NCI-H146 treated with DMSO at 0.1 percent for 48 hours (cell line): Measurements from ENCODE around the gene KIAA0513.
"Not testable (repeated sequence)": the region's sequence is repeated elsewhere in the genome, so short reads cannot be mapped to it uniquely, and the experiment has no call there.

Experiments used
- DNase-seq: peaks from one replicate; lab custom pipeline; 2025; ENCODE audit not compliant: unreplicated experiment; lab: John Stamatoyannopoulos, UW

The KIAA0513 gene

GRCh38 chr16:85104821-85105391, 77.3 kb downstream of the KIAA0513 start:
- DNase-seq, result no peak

GRCh38 chr16:85105475-85105874, 77.9 kb downstream of the KIAA0513 start:
- peak; percentile 1 for DNase-seq

- DNase-seq, result no peak
Measured at GRCh38 chr16:85107083-85107482, 79.5 kb downstream of the KIAA0513 start.

GRCh38 chr16:85107532-85107931, 79.9 kb downstream of the KIAA0513 start:
- no peak for DNase-seq

DNA sequence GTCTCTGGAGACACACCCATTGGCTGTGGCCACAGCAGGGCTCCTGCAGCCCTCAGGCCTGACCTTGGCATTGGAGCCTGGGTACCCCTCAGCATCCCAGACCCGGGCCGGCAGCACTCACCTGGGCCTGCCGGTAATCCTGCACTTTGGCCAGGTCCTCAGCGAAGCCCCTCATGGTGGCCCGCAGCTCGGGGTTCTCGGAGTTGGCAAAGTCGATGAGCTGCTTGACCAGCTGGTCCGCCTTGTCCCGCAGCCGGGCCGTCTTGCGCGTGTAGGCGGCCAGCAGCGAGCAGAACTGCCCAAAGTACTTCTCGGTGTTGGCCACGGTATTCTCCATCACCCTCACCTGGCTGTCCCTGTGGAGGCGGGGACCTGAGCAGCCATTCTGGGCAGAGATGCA, 82.5 kb downstream of the KIAA0513 start:
- no peak for DNase-seq

DNA sequence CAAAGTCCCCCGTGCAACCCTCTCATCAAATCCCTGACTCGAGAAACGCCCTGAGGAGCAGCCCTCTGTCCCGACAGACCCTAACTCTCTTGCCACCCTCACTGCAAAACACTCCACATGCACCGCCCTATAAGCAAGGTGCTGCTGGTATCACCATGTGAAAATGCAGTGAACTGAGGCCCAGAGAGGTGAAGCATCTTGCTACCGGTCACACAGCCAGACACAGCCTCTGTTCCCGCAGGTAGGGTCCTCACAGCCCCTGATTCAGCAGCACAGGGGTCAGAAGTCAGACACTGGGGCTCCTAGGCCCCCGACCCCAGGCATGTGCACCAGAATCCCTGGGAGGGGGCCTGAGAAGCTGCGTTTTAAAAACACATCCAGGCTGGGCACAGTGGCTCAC, 83.6 kb downstream of the KIAA0513 start:
- DNase-seq, result no peak

DNA sequence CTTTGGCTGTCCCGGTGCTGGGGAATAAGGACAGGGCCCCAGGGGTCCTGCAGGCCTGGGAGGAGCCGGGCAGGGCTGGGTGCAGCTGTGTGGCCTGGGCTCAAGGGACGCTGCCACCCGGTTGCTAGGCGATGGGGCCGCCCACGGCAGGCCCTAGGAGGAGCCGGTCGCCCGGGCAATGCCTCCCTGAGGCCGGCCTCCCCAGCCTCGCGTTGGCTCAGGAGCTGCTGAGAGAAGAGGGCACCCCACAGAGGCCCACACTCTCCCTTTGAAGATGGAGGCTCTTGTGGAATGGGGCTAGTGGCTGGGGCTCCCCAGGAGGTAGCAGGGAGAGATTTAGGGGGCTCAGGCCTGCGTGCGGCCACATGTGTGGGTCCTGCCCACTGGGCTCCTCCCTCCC, 84.8 kb downstream of the KIAA0513 start, which contains the start of gene CIBAR2:
Gene CIBAR2, minus strand, starts transcription at position 109 of the 400 bp plus-strand sequence. CDS start 120 bp downstream, outside the sequence.
- DNase-seq, result peak; percentile 57

DNA sequence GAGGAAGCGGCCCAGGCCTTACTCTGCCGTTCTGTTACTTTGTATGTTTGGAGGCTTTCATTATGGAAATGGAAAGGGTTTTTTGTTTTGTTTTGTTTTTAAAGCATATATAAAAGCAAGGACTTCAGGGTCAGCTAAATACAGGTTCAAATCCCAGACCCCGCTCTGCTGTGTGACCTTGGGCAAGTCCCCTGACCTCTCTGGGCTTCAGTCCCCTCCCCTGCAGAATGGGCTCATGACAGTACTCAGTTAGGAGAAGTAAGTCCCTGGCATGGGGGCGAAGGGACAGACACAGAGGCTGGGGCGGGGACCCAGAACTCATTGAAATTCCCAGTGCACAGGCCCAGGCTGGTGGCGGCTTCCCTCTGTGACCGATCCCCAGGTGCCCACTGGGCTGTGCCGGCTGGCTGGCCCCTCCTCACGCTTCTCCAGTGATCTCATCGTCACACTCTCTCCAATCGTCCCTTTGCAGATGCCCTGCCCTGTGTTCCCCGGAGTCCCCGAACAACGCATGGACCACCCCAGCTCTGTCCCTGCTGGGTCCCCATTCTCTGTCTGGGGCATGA, 85.7 kb downstream of the KIAA0513 start:
- no peak for DNase-seq

DNA sequence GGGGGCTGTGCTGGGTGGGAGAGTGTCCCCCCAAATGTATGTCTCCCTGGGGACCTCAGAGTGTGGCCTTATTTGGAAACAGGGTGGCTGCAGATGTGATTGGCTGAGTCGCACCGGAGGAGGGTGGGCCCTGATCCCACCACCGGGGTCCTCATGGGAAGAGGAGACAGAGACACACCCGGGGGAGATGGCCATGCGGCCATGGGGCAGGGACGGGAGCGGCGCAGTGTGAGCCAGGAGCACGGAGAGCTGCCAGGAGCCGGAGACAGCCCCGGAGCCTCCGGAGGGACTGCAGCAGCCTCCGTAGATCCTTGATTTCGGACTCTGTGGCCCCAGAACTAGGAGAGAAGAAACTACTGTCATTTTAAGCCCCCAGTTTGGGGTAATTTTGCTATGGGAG, 86.3 kb downstream of the KIAA0513 start:
- DNase-seq, result no peak

GRCh38 chr16:85114909-85115567, 87.4 kb downstream of the KIAA0513 start:
- peak; percentile 53 for DNase-seq

DNA sequence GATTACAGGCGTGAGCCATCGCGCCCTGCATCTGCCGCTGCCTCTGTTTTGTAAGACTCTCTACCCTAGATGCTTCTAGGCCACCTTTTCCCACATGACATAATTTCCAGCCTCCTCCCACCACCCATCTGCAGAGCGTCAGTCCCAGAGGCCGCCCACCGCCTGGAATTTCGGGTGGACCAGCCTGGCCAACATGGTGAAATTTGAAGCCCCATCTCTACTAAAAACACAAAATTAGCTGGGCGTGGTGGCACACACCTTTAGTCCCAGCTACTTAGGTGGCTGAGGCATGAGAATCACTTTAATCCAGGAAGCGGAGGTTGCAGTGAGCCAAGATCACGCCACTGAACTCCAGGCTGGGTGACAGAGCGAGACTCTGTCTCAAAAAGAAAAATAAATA, 89.8 kb downstream of the KIAA0513 start:
- no peak for DNase-seq

- no peak for DNase-seq
Measured at GRCh38 chr16:85120006-85120340, 92.4 kb downstream of the KIAA0513 start.

GRCh38 chr16:85123441-85123840, 95.8 kb downstream of the KIAA0513 start:
- not testable (repeated sequence) for DNase-seq

GRCh38 chr16:85123891-85124635, 96.5 kb downstream of the KIAA0513 start:
- no peak for DNase-seq

DNA sequence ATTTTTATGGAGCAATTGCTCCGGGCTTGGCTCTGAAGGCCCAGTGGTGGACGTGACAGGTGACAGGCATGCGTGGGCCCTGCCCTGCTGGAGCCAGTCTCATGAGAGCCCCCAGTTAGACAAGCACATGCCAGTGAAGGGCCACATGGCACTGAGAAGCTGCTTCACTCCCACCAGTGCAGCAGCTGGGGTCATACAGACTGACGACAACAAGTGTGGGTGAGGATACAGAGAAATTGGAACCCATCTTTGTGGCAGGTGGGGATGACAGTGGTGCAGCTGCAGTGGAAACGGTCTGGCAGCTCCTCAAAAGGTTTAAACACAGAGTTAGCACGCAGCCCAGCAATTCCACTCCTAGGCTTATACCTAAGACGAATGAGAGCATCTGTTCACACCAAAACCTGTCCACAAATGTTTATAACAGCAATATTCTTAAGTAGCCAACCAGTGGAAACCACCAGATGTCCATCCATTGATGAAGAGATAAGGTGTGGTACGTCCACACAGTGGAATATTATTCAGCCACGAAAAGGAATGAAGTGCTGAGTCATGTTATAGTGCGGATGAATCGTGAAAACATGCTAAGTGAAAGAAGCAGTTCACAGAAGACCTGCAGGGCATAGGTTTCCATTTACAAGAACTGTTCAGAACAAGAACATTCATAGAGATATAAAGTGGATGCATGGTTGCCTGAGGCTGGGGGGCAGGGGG, 97.2 kb downstream of the KIAA0513 start:
- no peak for DNase-seq

DNA sequence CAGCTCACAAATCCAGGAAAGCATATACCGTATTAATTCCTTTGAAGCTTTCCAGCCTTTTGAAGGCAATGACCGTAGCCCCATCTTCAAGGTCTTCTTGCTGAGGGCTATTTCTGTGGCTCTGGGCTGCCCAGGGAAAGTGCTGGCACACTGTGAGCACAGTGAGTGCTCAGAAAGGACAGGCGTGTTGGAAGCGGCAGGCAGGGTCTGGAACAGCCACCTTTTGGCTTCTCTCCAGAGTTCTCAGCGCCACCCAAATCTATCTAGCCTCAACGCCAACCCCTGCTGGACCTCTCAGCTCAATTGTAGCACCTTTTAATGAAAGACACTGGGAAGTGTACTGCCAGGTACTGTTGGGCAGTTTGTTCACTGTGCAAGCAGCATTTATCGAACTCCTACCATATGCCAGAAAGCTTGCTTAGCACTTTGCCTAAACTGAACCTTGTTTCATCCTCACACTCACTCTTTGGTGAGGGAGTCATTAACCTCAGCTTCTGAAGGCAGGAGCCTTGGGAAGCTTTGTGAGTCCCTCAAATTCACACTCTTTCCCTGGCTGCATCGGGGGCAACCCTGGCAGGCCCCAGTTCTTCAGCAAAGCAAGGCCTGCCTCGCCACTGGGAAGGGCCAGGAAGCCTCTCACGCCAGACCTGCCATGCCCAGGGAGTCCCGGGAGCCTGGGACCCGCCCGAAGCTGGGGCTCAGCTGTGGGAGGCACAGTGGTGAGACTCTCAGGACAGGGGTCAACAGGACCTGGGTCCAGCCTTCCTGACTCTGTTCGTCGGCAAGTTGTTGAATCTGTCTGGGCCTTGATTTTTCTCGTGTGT, 98.2 kb downstream of the KIAA0513 start:
- DNase-seq, result no peak

DNA sequence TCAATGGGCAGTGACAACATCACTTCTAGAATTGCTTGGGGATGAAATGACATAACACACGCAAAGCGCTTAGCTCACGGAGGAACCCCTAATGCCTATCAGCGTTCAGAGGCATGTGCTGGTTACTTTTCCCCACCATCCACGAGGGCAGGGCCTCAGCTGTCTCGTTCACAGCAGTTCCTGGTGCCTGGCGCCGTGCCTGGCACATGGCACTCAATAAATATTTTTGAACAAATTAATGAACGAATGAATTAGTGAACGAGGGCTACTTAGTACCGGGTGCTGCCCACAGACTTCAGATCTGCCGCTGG, 98.8 kb downstream of the KIAA0513 start:
- no peak for DNase-seq

- peak; percentile 4 for DNase-seq
Measured at GRCh38 chr16:85126705-85127378, 99.2 kb downstream of the KIAA0513 start.

- DNase-seq, result no peak
Measured at GRCh38 chr16:85127379-85127723, 99.8 kb downstream of the KIAA0513 start.
